OCI-LY1 (cell line): ENCODE results near the gene NAA10.

Source experiments
- H2AFZ ChIP-seq: fragments of 200-600 bp; sonication (generic), shearing (Covaris generic); 2 replicates; pipeline ENCODE4 v1.6.0; 2014; ENCODE audit warnings: antibody characterized with exemption, mild to moderate bottlenecking, low read length
- H3F3A ChIP-seq: fragments of 200-600 bp; sonication (generic), shearing (Covaris generic); 2 replicates; pipeline ENCODE4 v1.6.0; 2014; ENCODE audit warnings: mild to moderate bottlenecking, antibody characterized with exemption, low read length, moderate library complexity; ENCODE audit not compliant: insufficient read depth
- H3K27ac ChIP-seq: fragments of 200-600 bp; sonication (generic); 2 replicates; pipeline ENCODE4 v1.5.1; 2014; ENCODE audit warnings: low read length, mixed run types, mild to moderate bottlenecking, low read depth; ENCODE audit not compliant: poor library complexity, severe bottlenecking
- H3K27me3 ChIP-seq: fragments of 200-600 bp; sonication (generic); 2 replicates; pipeline ENCODE4 v1.6.0; 2014; ENCODE audit warnings: antibody characterized with exemption, mild to moderate bottlenecking, low read length, moderate library complexity; ENCODE audit not compliant: insufficient read depth
- H3K36me3 ChIP-seq: fragments of 200-600 bp; sonication (generic); 2 replicates; pipeline ENCODE4 v1.6.1; 2014; ENCODE audit warnings: mild to moderate bottlenecking, antibody characterized with exemption, low read length, moderate library complexity, mixed read lengths; ENCODE audit not compliant: insufficient read depth
- H3K4me1 ChIP-seq: fragments of 200-600 bp; sonication (generic); 2 replicates; pipeline ENCODE4 v1.5.1; 2014; ENCODE audit warnings: mild to moderate bottlenecking, low read length, moderate library complexity; ENCODE audit not compliant: insufficient read depth, severe bottlenecking
- H3K4me2 ChIP-seq: fragments of 200-600 bp; sonication (generic), shearing (Covaris generic); 2 replicates; pipeline ENCODE4 v1.6.1; 2014; ENCODE audit warnings: low read length
- H3K4me3 ChIP-seq: fragments of 200-600 bp; sonication (generic); 2 replicates; pipeline ENCODE4 v1.5.1; 2014; ENCODE audit warnings: low read length, low read depth, mild to moderate bottlenecking, mixed read lengths; ENCODE audit not compliant: poor library complexity, severe bottlenecking
- H3K79me2 ChIP-seq: fragments of 200-600 bp; shearing (Covaris generic); 2 replicates; pipeline ENCODE4 v1.6.1; 2016; ENCODE audit warnings: mixed run types, low read length, mixed read lengths; ENCODE audit not compliant: insufficient read depth
- H3K9ac ChIP-seq: fragments of 200-600 bp; sonication (generic), shearing (Covaris generic); 2 replicates; pipeline ENCODE4 v1.6.1; 2014; ENCODE audit warnings: mild to moderate bottlenecking, low read length, mixed read lengths
- H3K9me2 ChIP-seq: fragments of 200-600 bp; sonication (generic), shearing (Covaris generic); 2 replicates; pipeline ENCODE4 v1.6.1; 2014; ENCODE audit warnings: low read depth, mild to moderate bottlenecking, low read length, mixed read lengths
- H3K9me3 ChIP-seq: fragments of 200-600 bp; shearing (Covaris generic); 2 replicates; pipeline ENCODE4 v1.6.1; 2014; ENCODE audit warnings: low read length, mixed read lengths
- H4K20me1 ChIP-seq: fragments of 200-600 bp; sonication (generic), shearing (Covaris generic); 2 replicates; pipeline ENCODE4 v1.6.0; 2016; ENCODE audit warnings: mild to moderate bottlenecking, low read length; ENCODE audit not compliant: insufficient read depth
- EZH2 ChIP-seq: fragments of 200-600 bp; sonication (generic), shearing (Covaris generic); IDR thresholded peaks from 2 replicates; pipeline ENCODE4 v1.8.0; 2017; ENCODE audit warnings: borderline replicate concordance, mixed run types, mild to moderate bottlenecking, antibody characterized with exemption, low read length, moderate library complexity, mixed read lengths
- TF ChIP-seq, protein P1 (sequence below): fragments of 200-600 bp; sonication (generic), shearing (Covaris generic); IDR thresholded peaks from 2 replicates; pipeline ENCODE4 v1.5.1; 2017; ENCODE audit warnings: mild to moderate bottlenecking, antibody characterized with exemption, low read length, moderate library complexity, mixed read lengths

NAA10 gene

DNA sequence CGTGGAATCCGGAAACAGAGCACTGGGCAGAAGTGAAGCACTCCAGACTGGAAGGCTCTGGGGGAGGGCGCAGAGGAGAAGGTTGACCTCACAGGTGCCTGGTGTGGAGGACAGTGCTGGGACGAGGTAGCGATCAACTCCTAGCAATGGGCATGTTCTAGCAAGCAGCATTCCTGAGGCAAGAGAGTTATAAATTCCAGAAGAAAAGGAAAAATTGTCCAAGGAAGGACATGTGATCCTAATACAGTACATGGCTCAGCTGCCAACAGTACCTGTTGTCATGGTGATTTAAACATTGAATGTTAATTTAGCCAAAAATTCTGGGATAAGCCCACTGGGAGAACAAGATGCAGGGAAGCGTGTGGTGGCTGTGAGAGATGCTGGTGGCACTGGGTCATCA is 17.0 kb downstream of the NAA10 start:
- Histone ChIP-seq H3K4me2 (no peak overlapping the region), H3K4me3 (no peak overlapping the region), H3K9ac (no peak overlapping the region), H2AFZ (no peak overlapping the region), H3K4me1 (peaks cover under 1% of the 10 kb centered on the region), H3K9me3 (no peaks in the 10 kb centered on the region), H3K27me3 (no peaks in the 10 kb centered on the region), H4K20me1 (no peaks in the 10 kb centered on the region), H3K27ac (no peak overlapping the region), H3K9me2 (no peaks in the 10 kb centered on the region), H3K36me3 (peaks cover 55% of the 10 kb centered on the region), H3K79me2 (no peaks in the 10 kb centered on the region), H3F3A (no peaks in the 10 kb centered on the region)
- TF ChIP-seq EZH2 = no peak
- TF ChIP-seq, protein P1, sequence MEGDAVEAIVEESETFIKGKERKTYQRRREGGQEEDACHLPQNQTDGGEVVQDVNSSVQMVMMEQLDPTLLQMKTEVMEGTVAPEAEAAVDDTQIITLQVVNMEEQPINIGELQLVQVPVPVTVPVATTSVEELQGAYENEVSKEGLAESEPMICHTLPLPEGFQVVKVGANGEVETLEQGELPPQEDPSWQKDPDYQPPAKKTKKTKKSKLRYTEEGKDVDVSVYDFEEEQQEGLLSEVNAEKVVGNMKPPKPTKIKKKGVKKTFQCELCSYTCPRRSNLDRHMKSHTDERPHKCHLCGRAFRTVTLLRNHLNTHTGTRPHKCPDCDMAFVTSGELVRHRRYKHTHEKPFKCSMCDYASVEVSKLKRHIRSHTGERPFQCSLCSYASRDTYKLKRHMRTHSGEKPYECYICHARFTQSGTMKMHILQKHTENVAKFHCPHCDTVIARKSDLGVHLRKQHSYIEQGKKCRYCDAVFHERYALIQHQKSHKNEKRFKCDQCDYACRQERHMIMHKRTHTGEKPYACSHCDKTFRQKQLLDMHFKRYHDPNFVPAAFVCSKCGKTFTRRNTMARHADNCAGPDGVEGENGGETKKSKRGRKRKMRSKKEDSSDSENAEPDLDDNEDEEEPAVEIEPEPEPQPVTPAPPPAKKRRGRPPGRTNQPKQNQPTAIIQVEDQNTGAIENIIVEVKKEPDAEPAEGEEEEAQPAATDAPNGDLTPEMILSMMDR = no peak

DNA sequence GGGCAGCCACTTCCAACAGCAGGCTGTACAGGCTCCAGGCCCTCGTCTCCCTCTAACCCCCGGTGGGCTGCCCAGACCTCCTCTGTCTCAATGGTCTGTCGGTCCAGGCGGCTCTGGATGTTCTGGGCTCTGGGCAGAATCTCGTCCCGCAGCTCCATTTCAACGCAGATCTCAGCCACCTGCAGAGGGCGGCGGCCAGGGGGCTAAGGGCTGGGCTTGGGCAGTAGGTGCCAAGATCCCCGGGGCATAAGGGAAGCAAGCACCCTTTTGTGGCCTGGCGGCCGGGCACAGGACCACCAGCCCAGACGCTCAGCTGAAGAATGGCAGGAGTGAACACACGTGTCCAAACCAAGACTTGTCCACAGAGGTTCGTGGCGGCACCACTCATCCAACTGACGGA is 21.1 kb downstream of the NAA10 start:
- no peaks in the 10 kb centered on the region for H4K20me1 ChIP-seq
- peaks cover 45% of the 10 kb centered on the region for H3K36me3 ChIP-seq
- H3K4me2 ChIP-seq = no peak overlapping the region
- H2AFZ ChIP-seq = no peak overlapping the region
- H3K4me3 ChIP-seq = no peak overlapping the region
- no peaks in the 10 kb centered on the region for H3K9me2 ChIP-seq
- no peaks in the 10 kb centered on the region for H3K27me3 ChIP-seq
- H3K9ac ChIP-seq = no peak overlapping the region
- TF ChIP-seq, protein P1 = no peak
- TF ChIP-seq EZH2 = no peak
- no peaks in the 10 kb centered on the region for H3K9me3 ChIP-seq
- no peak overlapping the region for H3K27ac ChIP-seq
- H3K4me1 ChIP-seq = no peaks in the 10 kb centered on the region
- no peaks in the 10 kb centered on the region for H3F3A ChIP-seq
- H3K79me2 ChIP-seq = no peaks in the 10 kb centered on the region

DNA sequence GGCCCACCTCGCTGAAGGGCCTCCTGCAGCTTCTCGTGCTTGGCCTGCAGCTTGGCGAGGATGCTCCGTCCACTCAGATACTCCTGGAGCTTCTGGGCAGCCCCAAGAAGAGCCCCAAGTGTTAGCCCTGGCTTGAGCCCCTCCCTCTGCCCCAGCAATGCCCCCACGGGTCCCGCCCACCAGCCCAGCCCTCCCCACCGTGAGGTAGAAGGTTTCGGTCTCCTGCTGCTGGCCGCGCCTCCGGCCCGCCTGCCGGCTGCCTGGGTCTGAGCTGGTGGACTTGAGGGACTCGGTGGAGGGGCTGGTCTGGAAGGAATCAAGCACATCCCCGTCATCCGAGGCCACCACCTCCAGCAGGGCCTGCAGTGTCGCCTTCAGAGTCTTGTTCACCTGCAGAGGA is 21.6 kb downstream of the NAA10 start:
- peaks cover 43% of the 10 kb centered on the region for H3K36me3 ChIP-seq
- no peak overlapping the region for H3K4me2 ChIP-seq
- no peak overlapping the region for H3K27ac ChIP-seq
- H3K79me2 ChIP-seq = no peaks in the 10 kb centered on the region
- H4K20me1 ChIP-seq = no peaks in the 10 kb centered on the region
- H3K27me3 ChIP-seq = no peaks in the 10 kb centered on the region
- no peaks in the 10 kb centered on the region for H3K9me3 ChIP-seq
- H2AFZ ChIP-seq = no peak overlapping the region
- H3K4me1 ChIP-seq = no peaks in the 10 kb centered on the region
- no peaks in the 10 kb centered on the region for H3F3A ChIP-seq
- no peak overlapping the region for H3K4me3 ChIP-seq
- no peaks in the 10 kb centered on the region for H3K9me2 ChIP-seq
- no peak overlapping the region for H3K9ac ChIP-seq
- TF ChIP-seq EZH2 = no peak
- TF ChIP-seq, protein P1 = no peak
